DMS114 treated with DMSO at 0.1 percent for 48 hours (cell line): ENCODE data around the gene ARHGEF10L.
"Not testable (repeated sequence)": the region's sequence is repeated elsewhere in the genome, so short reads cannot be mapped to it uniquely, and the experiment has no call there.

Source experiments
- DNase-seq: peaks from one replicate; lab custom pipeline; 2025; ENCODE audit not compliant: unreplicated experiment; lab: John Stamatoyannopoulos, UW

ARHGEF10L gene

GRCh38 chr1:17729248-17729647 lies 189.8 kb downstream of the ARHGEF10L start:
- no peak for DNase-seq

- DNase-seq = no peak
Measured at GRCh38 chr1:17729909-17730308, 190.4 kb downstream of the ARHGEF10L start.

GRCh38 chr1:17731460-17731859 lies 192.0 kb downstream of the ARHGEF10L start:
- no peak for DNase-seq

GRCh38 chr1:17732475-17732874 lies 193.0 kb downstream of the ARHGEF10L start:
- no peak for DNase-seq

GRCh38 chr1:17733661-17734060 lies 194.2 kb downstream of the ARHGEF10L start:
- DNase-seq = no peak

- DNase-seq = no peak
Measured at GRCh38 chr1:17734609-17735008, 195.1 kb downstream of the ARHGEF10L start.

GRCh38 chr1:17735348-17735747 lies 195.8 kb downstream of the ARHGEF10L start:
- DNase-seq = no peak

- DNase-seq = no peak
Measured at GRCh38 chr1:17735793-17736192, 196.3 kb downstream of the ARHGEF10L start.

- DNase-seq = no peak
Measured at GRCh38 chr1:17736625-17737024, 197.1 kb downstream of the ARHGEF10L start.

- DNase-seq = no peak
Measured at GRCh38 chr1:17739050-17739449, 199.6 kb downstream of the ARHGEF10L start.

GRCh38 chr1:17741052-17741451 lies 201.6 kb downstream of the ARHGEF10L start:
- no peak for DNase-seq

- DNase-seq = no peak
Measured at GRCh38 chr1:17742583-17742982, 203.1 kb downstream of the ARHGEF10L start.

- no peak for DNase-seq
Measured at GRCh38 chr1:17743008-17743647, 203.6 kb downstream of the ARHGEF10L start.

GRCh38 chr1:17743925-17744324 lies 204.4 kb downstream of the ARHGEF10L start:
- no peak for DNase-seq

- DNase-seq = no peak
Measured at GRCh38 chr1:17744666-17745478, 205.4 kb downstream of the ARHGEF10L start.

GRCh38 chr1:17745479-17745955 lies 206.0 kb downstream of the ARHGEF10L start:
- DNase-seq = no peak

GRCh38 chr1:17746281-17746680 lies 206.8 kb downstream of the ARHGEF10L start:
- DNase-seq = not testable (repeated sequence)

- DNase-seq = no peak
Measured at GRCh38 chr1:17746920-17747319, 207.4 kb downstream of the ARHGEF10L start.
